SU-DHL-6 (cell line): Measurements from ENCODE around the gene CORO7.

ENCODE experiments used
- H2AFZ ChIP-seq: fragments of 200-600 bp; sonication (generic); 2 replicates; pipeline ENCODE4 v1.6.1; 2014; ENCODE audit warnings: low read depth, mild to moderate bottlenecking, moderate library complexity, mixed read lengths, antibody characterized with exemption, low read length; ENCODE audit not compliant: severe bottlenecking
- H3F3A ChIP-seq: fragments of 200-600 bp; shearing (Covaris generic); 2 replicates; pipeline ENCODE4 v1.6.0; 2016; ENCODE audit warnings: antibody characterized with exemption, mild to moderate bottlenecking; ENCODE audit not compliant: insufficient read depth
- H3K27ac ChIP-seq: fragments of 200-600 bp; sonication (generic); 2 replicates; pipeline ENCODE4 v1.5.1; 2016; ENCODE audit warnings: low read depth, mild to moderate bottlenecking, low read length, moderate library complexity, mixed read lengths
- H3K27me3 ChIP-seq: fragments of 200-600 bp; sonication (generic), shearing (Covaris generic); 2 replicates; pipeline ENCODE4 v1.6.0; 2014; ENCODE audit warnings: mild to moderate bottlenecking, low read length
- H3K36me3 ChIP-seq: fragments of 200-600 bp; sonication (generic); 2 replicates; pipeline ENCODE4 v1.6.1; 2014; ENCODE audit warnings: mild to moderate bottlenecking, low read length, mixed read lengths
- H3K4me2 ChIP-seq: fragments of 300-600, 200-600 bp; shearing (Covaris generic), sonication (generic); 2 replicates; pipeline ENCODE4 v1.6.0; 2014; ENCODE audit warnings: low read length, low read depth, mild to moderate bottlenecking; ENCODE audit not compliant: poor library complexity, severe bottlenecking
- H3K4me3 ChIP-seq: fragments of 200-600 bp; sonication (generic); 2 replicates; pipeline ENCODE4 v1.5.1; 2014; ENCODE audit warnings: antibody characterized with exemption, low read length, mild to moderate bottlenecking, mixed read lengths; ENCODE audit not compliant: insufficient read depth, poor library complexity, severe bottlenecking
- H3K79me2 ChIP-seq: fragments of 200-600 bp; sonication (generic); 2 replicates; pipeline ENCODE4 v1.6.1; 2014; ENCODE audit warnings: mild to moderate bottlenecking, low read length, moderate library complexity; ENCODE audit not compliant: insufficient read depth
- H3K9ac ChIP-seq: fragments of 200-600 bp; sonication (generic); 2 replicates; pipeline ENCODE4 v1.7.0; 2014; ENCODE audit warnings: mild to moderate bottlenecking, low read length
- H3K9me2 ChIP-seq: fragments of 200-600 bp; sonication (generic); replicated peaks from 2 replicates; pipeline ENCODE4 v1.6.1; 2014; ENCODE audit warnings: low read length; ENCODE audit not compliant: insufficient read depth
- H3K9me3 ChIP-seq: fragments of 200-600 bp; sonication (generic); 2 replicates; pipeline ENCODE4 v1.6.1; 2014; ENCODE audit warnings: low read length, mixed read lengths; ENCODE audit not compliant: insufficient read depth
- H4K20me1 ChIP-seq: fragments of 200-600 bp; sonication (generic); 2 replicates; pipeline ENCODE4 v1.6.1; 2014; ENCODE audit warnings: low read depth, mild to moderate bottlenecking, antibody characterized with exemption, low read length, moderate library complexity, mixed read lengths
- EZH2phosphoT487 ChIP-seq: fragments of 200-600 bp; sonication (generic), shearing (Covaris generic); conservative IDR thresholded peaks from 2 replicates; pipeline ENCODE4 v1.6.1; 2018; ENCODE audit warnings: mild to moderate bottlenecking, antibody characterized with exemption, low read length, moderate library complexity, mixed read lengths
- TF ChIP-seq, protein P1 (sequence below): fragments of 200-600 bp; sonication (generic); IDR thresholded peaks from one replicate; pipeline ENCODE4 v1.5.1; 2017; ENCODE audit warnings: antibody characterized with exemption, mild to moderate bottlenecking, low read length, moderate library complexity; ENCODE audit not compliant: insufficient read depth, poor library complexity, severe bottlenecking

CORO7 gene

DNA sequence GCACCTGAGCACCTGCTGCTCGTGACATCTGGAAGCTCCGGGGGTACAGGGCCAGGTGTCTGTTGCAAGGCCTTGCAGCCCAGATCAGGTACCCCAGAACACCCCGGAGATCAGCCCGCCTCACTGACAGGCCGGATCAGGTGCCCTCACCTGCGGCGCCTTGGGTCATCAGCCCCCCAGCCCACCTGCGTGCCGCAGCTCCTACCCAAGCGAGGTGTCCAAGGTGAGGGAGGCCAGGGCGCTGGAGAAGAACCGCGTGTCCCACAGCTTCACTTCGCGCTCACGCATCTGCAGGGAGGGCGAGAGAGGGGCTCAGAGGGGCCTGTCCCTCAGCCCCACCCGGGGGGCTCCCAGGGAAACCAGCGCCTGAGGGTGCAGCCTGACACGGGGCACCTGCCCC is 28.6 kb downstream of the CORO7 start:
- H3K36me3 ChIP-seq, result no peaks in the 10 kb centered on the region
- no peaks in the 10 kb centered on the region for H3K27me3 ChIP-seq
- H3K27ac ChIP-seq, result no peak overlapping the region
- no peaks in the 10 kb centered on the region for H3F3A ChIP-seq
- TF ChIP-seq, protein P1, sequence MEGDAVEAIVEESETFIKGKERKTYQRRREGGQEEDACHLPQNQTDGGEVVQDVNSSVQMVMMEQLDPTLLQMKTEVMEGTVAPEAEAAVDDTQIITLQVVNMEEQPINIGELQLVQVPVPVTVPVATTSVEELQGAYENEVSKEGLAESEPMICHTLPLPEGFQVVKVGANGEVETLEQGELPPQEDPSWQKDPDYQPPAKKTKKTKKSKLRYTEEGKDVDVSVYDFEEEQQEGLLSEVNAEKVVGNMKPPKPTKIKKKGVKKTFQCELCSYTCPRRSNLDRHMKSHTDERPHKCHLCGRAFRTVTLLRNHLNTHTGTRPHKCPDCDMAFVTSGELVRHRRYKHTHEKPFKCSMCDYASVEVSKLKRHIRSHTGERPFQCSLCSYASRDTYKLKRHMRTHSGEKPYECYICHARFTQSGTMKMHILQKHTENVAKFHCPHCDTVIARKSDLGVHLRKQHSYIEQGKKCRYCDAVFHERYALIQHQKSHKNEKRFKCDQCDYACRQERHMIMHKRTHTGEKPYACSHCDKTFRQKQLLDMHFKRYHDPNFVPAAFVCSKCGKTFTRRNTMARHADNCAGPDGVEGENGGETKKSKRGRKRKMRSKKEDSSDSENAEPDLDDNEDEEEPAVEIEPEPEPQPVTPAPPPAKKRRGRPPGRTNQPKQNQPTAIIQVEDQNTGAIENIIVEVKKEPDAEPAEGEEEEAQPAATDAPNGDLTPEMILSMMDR, result no peak
- no peak for TF ChIP-seq EZH2phosphoT487
- H3K9me2 ChIP-seq, result no peaks in the 10 kb centered on the region
- no peak overlapping the region for H3K9ac ChIP-seq
- no peaks in the 10 kb centered on the region for H3K9me3 ChIP-seq
- H3K4me3 ChIP-seq, result no peak overlapping the region
- H2AFZ ChIP-seq, result no peak overlapping the region
- H3K79me2 ChIP-seq, result no peaks in the 10 kb centered on the region
- H4K20me1 ChIP-seq, result no peaks in the 10 kb centered on the region
- H3K4me2 ChIP-seq, result no peak overlapping the region

- no peaks in the 10 kb centered on the region for H3K36me3 ChIP-seq
- H3K27ac ChIP-seq, result no peak overlapping the region
- H2AFZ ChIP-seq, result no peak overlapping the region
- no peak overlapping the region for H3K4me2 ChIP-seq
- no peak overlapping the region for H3K4me3 ChIP-seq
- H3K79me2 ChIP-seq, result no peaks in the 10 kb centered on the region
- no peaks in the 10 kb centered on the region for H3K9me3 ChIP-seq
- no peaks in the 10 kb centered on the region for H3K9me2 ChIP-seq
- H3F3A ChIP-seq, result no peaks in the 10 kb centered on the region
- no peaks in the 10 kb centered on the region for H4K20me1 ChIP-seq
- H3K27me3 ChIP-seq, result no peaks in the 10 kb centered on the region
- no peak for TF ChIP-seq EZH2phosphoT487
- TF ChIP-seq, protein P1, result no peak
- H3K9ac ChIP-seq, result no peak overlapping the region
Observed at GRCh38 chr16:4386951-4387565, 29.3 kb downstream of the CORO7 start.

DNA sequence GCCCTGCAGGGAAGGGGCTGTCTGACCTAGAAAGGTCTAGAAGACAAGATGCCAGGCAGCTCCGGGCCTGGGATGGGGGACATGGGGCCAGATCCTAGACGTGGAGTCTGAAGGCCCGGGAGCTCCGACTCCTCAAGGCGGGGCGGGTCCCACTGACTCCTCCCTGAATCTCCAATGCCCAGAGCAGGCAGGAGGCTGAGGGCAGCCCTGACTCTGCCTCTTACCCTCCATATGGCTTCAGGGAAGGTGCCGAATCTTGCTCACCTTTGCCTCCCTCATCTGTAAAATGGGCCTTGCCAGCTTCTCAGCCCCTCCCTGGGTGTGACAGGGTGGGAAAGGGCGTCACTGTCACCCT is 30.0 kb downstream of the CORO7 start:
- Histone ChIP-seq H3K36me3 (no peaks in the 10 kb centered on the region), H3K9me2 (no peaks in the 10 kb centered on the region), H3K4me3 (no peak overlapping the region), H3F3A (no peaks in the 10 kb centered on the region), H4K20me1 (no peaks in the 10 kb centered on the region), H3K9ac (no peak overlapping the region), H3K27ac (no peak overlapping the region), H2AFZ (no peak overlapping the region), H3K27me3 (no peaks in the 10 kb centered on the region), H3K79me2 (no peaks in the 10 kb centered on the region), H3K9me3 (no peaks in the 10 kb centered on the region), H3K4me2 (no peak overlapping the region)
- no peak for TF ChIP-seq EZH2phosphoT487
- TF ChIP-seq, protein P1, result no peak
